ENCODE measurements around the gene MRPL49. TPM values are rescaled to one million over a fixed set of nuclear protein-coding genes. Genes with fewer than 3 reads are reported as not detected.

Gene MRPL49
- total and polyA plus RNA-seq, 2 of the 13 experiments (the other 11 are each of a cell fraction or from before 2014, with no cell fraction given), result 39.2 to 53.3 TPM

GRCh38 chr11:65134952-65135632 lies 13.0 kb downstream of the MRPL49 start (continued):
- TF ChIP-seq STAT5B (CRISPR knock-in tag; IDR thresholded peaks at IDR 0.05), result no peak
- no peak for TF ChIP-seq ZBTB8A (CRISPR knock-in tag; IDR thresholded peaks at IDR 0.05; ENCODE audit: borderline replicate concordance, low read depth)
- TF ChIP-seq ZNF552 (CRISPR knock-in tag; IDR thresholded peaks at IDR 0.05; ENCODE audit: borderline replicate concordance), result no peak
- TF ChIP-seq ZNF138 (CRISPR knock-in tag; IDR thresholded peaks at IDR 0.05; ENCODE audit: low read depth), result no peak
- TF ChIP-seq ZBTB2 (CRISPR knock-in tag; IDR thresholded peaks at IDR 0.05; ENCODE audit: low read depth), result no peak
- no peak for TF ChIP-seq THAP7 (CRISPR knock-in tag; IDR thresholded peaks at IDR 0.05)
- no peak for TF ChIP-seq LCORL (IDR thresholded peaks at IDR 0.05)
- TF ChIP-seq LCORL (CRISPR knock-in tag; IDR thresholded peaks at IDR 0.05), result 0 out of 2 replicates have a peak, but pooled peaks have one; percentile 3
- no peak for TF ChIP-seq BRD4 (CRISPR knock-in tag; IDR thresholded peaks at IDR 0.05)
- TF ChIP-seq FOXM1 (CRISPR knock-in tag; IDR thresholded peaks at IDR 0.05), result no peak
- 0 out of 2 replicates have a peak, but pooled peaks have one; percentile 0 for TF ChIP-seq GMEB1 (CRISPR knock-in tag; IDR thresholded peaks at IDR 0.05; ENCODE audit: borderline replicate concordance)
- TF ChIP-seq MNT (IDR thresholded peaks at IDR 0.05), result no peak
- peak; percentile 82 to 93; a peak in 3 of 4 replicates for TF ChIP-seq POLR2A (IDR thresholded peaks at IDR 0.05; ENCODE audit: insufficient read depth in 1 of 2, low read depth in 2 of 2, low read length in 2 of 2)
- no peak for TF ChIP-seq ZNF883 (CRISPR knock-in tag; IDR thresholded peaks at IDR 0.05; ENCODE audit: not compliant biosample characterization)
- no peak for TF ChIP-seq ZNF207 (IDR thresholded peaks at IDR 0.05; ENCODE audit: borderline replicate concordance)
- peak; percentile 92 for TF ChIP-seq NFYB (CRISPR knock-in tag; IDR thresholded peaks at IDR 0.05)
- TF ChIP-seq SNAPC5 (CRISPR knock-in tag; IDR thresholded peaks at IDR 0.05; ENCODE audit: borderline replicate concordance), result no peak
- no peak for TF ChIP-seq ISX (CRISPR knock-in tag; conservative IDR thresholded peaks at IDR 0.05)
- no peak for TF ChIP-seq ZNF550 (CRISPR knock-in tag; IDR thresholded peaks at IDR 0.05; ENCODE audit: borderline replicate concordance)
- TF ChIP-seq ZBTB44 (CRISPR knock-in tag; IDR thresholded peaks at IDR 0.05), result no peak
- TF ChIP-seq E2F1 (CRISPR knock-in tag; IDR thresholded peaks at IDR 0.05), result no peak
- TF ChIP-seq GLI4 (CRISPR knock-in tag; IDR thresholded peaks at IDR 0.05; ENCODE audit: borderline replicate concordance), result no peak

Measured in HepG2 (cell line).